Uterus (tissue), 4 donors: Measurements from ENCODE around the gene CHST11. TPM values are rescaled to one million over a fixed set of nuclear protein-coding genes. Genes with fewer than 3 reads are reported as not detected.

ENCODE experiments used
- DNase-seq, 2 donors: peaks; one replicate each; pipeline ENCODE4 v3.0.0-alpha.2; 2019 to 2020
- H3K27ac ChIP-seq, 2 donors: fragments of 200-600 bp; sonication (generic); 1 replicate in 1 of 2; 2 replicates in 1 of 2; pipeline ENCODE4 v1.5.1; 2016 to 2018
- H3K27me3 ChIP-seq, 2 donors: fragments of 200-600 bp; sonication (generic); one replicate each; pipeline ENCODE4 v1.5.1; 2018 to 2019; ENCODE audit warnings: control low read depth in 1 of 2
- H3K36me3 ChIP-seq, 2 donors: fragments of 200-600 bp; sonication (generic); one replicate each; pipeline ENCODE4 v1.5.1; 2019; ENCODE audit warnings: control low read depth in 1 of 2
- H3K4me1 ChIP-seq, 2 donors: fragments of 200-600 bp; sonication (generic); one replicate each; pipeline ENCODE4 v1.5.1; 2018 to 2019; ENCODE audit warnings: control low read depth in 1 of 2
- H3K4me3 ChIP-seq, 2 donors: fragments of 200-600 bp; sonication (generic); 1 replicate in 1 of 2; 2 replicates in 1 of 2; pipeline ENCODE4 v1.5.1; 2018 to 2019; ENCODE audit warnings: mild to moderate bottlenecking in 1 of 2
- H3K9me3 ChIP-seq, 2 donors: fragments of 200-600 bp; sonication (generic); one replicate each; pipeline ENCODE4 v1.5.1; 2019; ENCODE audit warnings: control low read depth in 1 of 2
- CTCF ChIP-seq, 4 experiments: fragments of 200-600 bp in 2 of 4; fragments of 450-650 bp in 2 of 4; sonication (generic) in 2 of 4; IDR thresholded peaks; one replicate each; pipeline ENCODE4 v1.5.1; 2016 to 2019; ENCODE audit warnings: antibody characterized with exemption in 4 of 4, mild to moderate bottlenecking in 2 of 4, moderate library complexity in 1 of 4
- POLR2A ChIP-seq, 2 donors: fragments of 450-650 bp; IDR thresholded peaks; one replicate each; pipeline ENCODE4 v1.6.1; 2016; ENCODE audit warnings: antibody characterized with exemption in 2 of 2, mild to moderate bottlenecking in 1 of 2, moderate library complexity in 1 of 2
- intact Hi-C: fragments of 100-400 bp; cut with DNase I; formaldehyde crosslinking; loops from one replicate; pipeline ENCODE4 v1.15.1; 2023; ENCODE audit warnings: low total_unique reads
- total RNA-seq, 4 donors: library from RNA; depleted of rRNA in 3 of 4; stranded (reverse); fragments of >200 nt in 3 of 4; gene quantifications; one replicate each; pipeline versions ENCODE4 v1.1.0 to v1.2.4, GENCODE V29; 2014 to 2023
- donor health status: DM: yes; HTN: yes; CAD: no.

CHST11 gene
- total RNA-seq, 4 donors from 2014 or later, result 21.0 to 82.1 (median 58.7) TPM

- Histone ChIP-seq H3K36me3 (no peaks in the 10 kb centered on the region), H3K27me3 (no peaks in the 10 kb centered on the region), H3K9me3 (no peaks in the 10 kb centered on the region), H3K4me1 (no peaks in the 10 kb centered on the region), H3K4me3 (no peak overlapping the region), H3K27ac (no peak overlapping the region)
- intact Hi-C loops, result no loop called here
- TF ChIP-seq POLR2A (IDR thresholded peaks at IDR 0.05), result no peak
- TF ChIP-seq CTCF (IDR thresholded peaks at IDR 0.05), result no peak
- no peak for DNase-seq
These were observed 76.4 kb downstream of the CHST11 start for GRCh38 chr12:104533134-104533533.

GRCh38 chr12:104534162-104534856 is 77.6 kb downstream of the CHST11 start:
- no peaks in the 10 kb centered on the region for H3K36me3 ChIP-seq
- intact Hi-C loops, result no loop called here
- no peaks in the 10 kb centered on the region for H3K4me1 ChIP-seq
- H3K9me3 ChIP-seq, result no peaks in the 10 kb centered on the region
- TF ChIP-seq POLR2A (IDR thresholded peaks at IDR 0.05) (no peak), CTCF (IDR thresholded peaks at IDR 0.05) (no peak)
- no peak for DNase-seq
- H3K27ac ChIP-seq, result no peak overlapping the region
- H3K27me3 ChIP-seq, result no peaks in the 10 kb centered on the region
- H3K4me3 ChIP-seq, result no peak overlapping the region

GRCh38 chr12:104534857-104535248 is 78.1 kb downstream of the CHST11 start:
- TF ChIP-seq POLR2A (IDR thresholded peaks at IDR 0.05) (no peak), CTCF (IDR thresholded peaks at IDR 0.05) (no peak)
- Histone ChIP-seq H3K27me3 (no peaks in the 10 kb centered on the region), H3K27ac (no peak overlapping the region), H3K4me1 (no peaks in the 10 kb centered on the region), H3K9me3 (no peaks in the 10 kb centered on the region), H3K4me3 (no peak overlapping the region), H3K36me3 (no peaks in the 10 kb centered on the region)
- DNase-seq, result no peak
- intact Hi-C loops, result no loop called here

- no peaks in the 10 kb centered on the region for H3K36me3 ChIP-seq
- H3K27me3 ChIP-seq, result no peaks in the 10 kb centered on the region
- no peak for TF ChIP-seq POLR2A (IDR thresholded peaks at IDR 0.05)
- no peaks in the 10 kb centered on the region for H3K9me3 ChIP-seq
- no peak overlapping the region for H3K4me3 ChIP-seq
- intact Hi-C loops, result no loop called here
- no peak overlapping the region for H3K27ac ChIP-seq
- no peak for DNase-seq
- H3K4me1 ChIP-seq, result no peaks in the 10 kb centered on the region
These were observed 78.6 kb downstream of the CHST11 start for GRCh38 chr12:104535369-104535768.

GRCh38 chr12:104536841-104537240 is 80.1 kb downstream of the CHST11 start:
- Histone ChIP-seq H3K27me3 (no peaks in the 10 kb centered on the region), H3K4me1 (no peaks in the 10 kb centered on the region), H3K4me3 (no peak overlapping the region), H3K36me3 (no peaks in the 10 kb centered on the region), H3K9me3 (no peaks in the 10 kb centered on the region), H3K27ac (no peak overlapping the region)
- no peak for DNase-seq
- TF ChIP-seq CTCF (IDR thresholded peaks at IDR 0.05), result no peak
- TF ChIP-seq POLR2A (IDR thresholded peaks at IDR 0.05), result no peak
- intact Hi-C loops, result no loop called here

- no peaks in the 10 kb centered on the region for H3K27me3 ChIP-seq
- no peaks in the 10 kb centered on the region for H3K36me3 ChIP-seq
- intact Hi-C loops, result no loop called here
- DNase-seq, result no peak
- H3K27ac ChIP-seq, result no peak overlapping the region
- H3K4me3 ChIP-seq, result no peak overlapping the region
- H3K4me1 ChIP-seq, result no peaks in the 10 kb centered on the region
- no peak for TF ChIP-seq POLR2A (IDR thresholded peaks at IDR 0.05)
- no peak for TF ChIP-seq CTCF (IDR thresholded peaks at IDR 0.05)
- H3K9me3 ChIP-seq, result no peaks in the 10 kb centered on the region
These were observed 81.3 kb downstream of the CHST11 start for GRCh38 chr12:104538056-104538455.
